B cell (primary cell): Measurements from ENCODE around the gene XYLT1. TPM values are rescaled to one million over a fixed set of nuclear protein-coding genes. Genes with fewer than 3 reads are reported as not detected.
A peak's percentile ranks its signal among the peaks of the same experiment; 100 is the strongest.

ENCODE experiments used
- ATAC-seq: fragments of 200-7000 bp; cut with Tn5 transposase; one replicate; pipeline ENCODE4 v1.10.0; 2021; ENCODE audit warnings: low read depth, mild to moderate bottlenecking, moderate number of reproducible peaks, moderate library complexity
- CTCF ChIA-PET: fragments of 350-600 bp; sonication (Branson Sonifier 250); formaldehyde crosslinking; loops from one replicate; lab custom pipeline; 2021; ENCODE audit warnings: antibody characterized with exemption, inconsistent platforms; lab: Charles Lee
- POLR2A ChIA-PET: fragments of 350-600 bp; sonication (Branson Sonifier 250); formaldehyde crosslinking; loops from one replicate; lab custom pipeline; 2021; ENCODE audit warnings: antibody characterized with exemption; lab: Charles Lee
- DNase-seq: peaks from one replicate; pipeline ENCODE4 v3.0.0; 2013
- H2AFZ ChIP-seq: 2 replicates; pipeline ENCODE4 v1.6.1; 2012; ENCODE audit warnings: mild to moderate bottlenecking, low read depth, low read length; ENCODE audit not compliant: insufficient read depth, poor library complexity, severe bottlenecking
- H3K27ac ChIP-seq, 2 donors: 1 replicate in 1 of 2; 2 replicates in 1 of 2; pipeline ENCODE4 v1.5.1; 2012 to 2013; ENCODE audit warnings: low read length in 2 of 2, mild to moderate bottlenecking in 2 of 2, moderate library complexity in 1 of 2
- H3K27me3 ChIP-seq, 4 experiments: fragments of 200-600 bp in 1 of 4; sonication (generic) in 1 of 4; replicated peaks in 1 of 4; 1 replicate in 2 of 4; 2 replicates in 2 of 4; pipeline versions ENCODE4 v1.6.1 to v1.7.0; 2013 to 2016; ENCODE audit warnings: low read length in 3 of 4, mild to moderate bottlenecking in 2 of 4, mixed read lengths in 1 of 4, moderate library complexity in 1 of 4; ENCODE audit not compliant: insufficient read depth in 4 of 4, control insufficient read depth in 3 of 4; ENCODE audit errors: control extremely low read depth in 1 of 4
- H3K36me3 ChIP-seq, 2 experiments: replicated peaks in 1 of 2; 1 replicate in 1 of 2; 2 replicates in 1 of 2; pipeline versions ENCODE4 v1.6.1 to v1.7.1; 2013; ENCODE audit warnings: low read length in 1 of 2; ENCODE audit not compliant: insufficient read depth in 2 of 2, control insufficient read depth in 1 of 2; ENCODE audit errors: control extremely low read depth in 1 of 2, extremely low read depth in 1 of 2
- H3K4me1 ChIP-seq, 2 donors: fragments of 200-600 bp in 1 of 2; sonication (generic) in 1 of 2; 1 replicate in 1 of 2; 2 replicates in 1 of 2; pipeline versions ENCODE4 v1.5.1 to v1.6.1; 2013 to 2017; ENCODE audit warnings: low read length in 2 of 2; ENCODE audit not compliant: control insufficient read depth in 2 of 2, insufficient read depth in 2 of 2
- H3K4me2 ChIP-seq: replicated peaks from 2 replicates; pipeline ENCODE3; 2012; ENCODE audit warnings: mild to moderate bottlenecking, low read depth, low read length; ENCODE audit not compliant: poor library complexity, severe bottlenecking
- H3K4me3 ChIP-seq, 5 experiments: fragments of 200-600 bp in 1 of 5; sonication (generic) in 1 of 5; 1 replicate in 3 of 5; 2 replicates in 2 of 5; pipeline versions ENCODE4 v1.5.1 to v1.7.0; 2011 to 2016; ENCODE audit warnings: low read length in 4 of 5, mild to moderate bottlenecking in 4 of 5, low read depth in 2 of 5, control low read depth in 1 of 5, moderate library complexity in 1 of 5; ENCODE audit not compliant: insufficient read depth in 1 of 5; ENCODE audit errors: control extremely low read depth in 1 of 5, extremely low read depth in 1 of 5
- H3K79me2 ChIP-seq: fragments of 200-600 bp; sonication (generic); one replicate; pipeline ENCODE4 v1.6.0; 2016; ENCODE audit warnings: low read length; ENCODE audit not compliant: control insufficient read depth, insufficient read depth
- H3K9ac ChIP-seq: fragments of 200-600 bp; sonication (generic); 2 replicates; pipeline ENCODE4 v1.6.1; 2017; ENCODE audit warnings: mild to moderate bottlenecking, low read length, moderate library complexity
- H3K9me3 ChIP-seq, 3 donors: one replicate each; pipeline versions ENCODE4 v1.6.1 to v1.7.1; 2013; ENCODE audit warnings: low read length in 2 of 3; ENCODE audit not compliant: control insufficient read depth in 2 of 3, insufficient read depth in 1 of 3; ENCODE audit errors: control extremely low read depth in 1 of 3
- H4K20me1 ChIP-seq: 2 replicates; pipeline ENCODE4 v1.6.0; 2012; ENCODE audit warnings: mild to moderate bottlenecking, low read length; ENCODE audit not compliant: insufficient read depth, control insufficient read depth, poor library complexity, severe bottlenecking
- H3K27ac Mint-ChIP-seq: one replicate; pipeline ENCODE4 v1.8.0; 2021; ENCODE audit warnings: mixed read lengths
- H3K27me3 Mint-ChIP-seq: one replicate; pipeline ENCODE4 v1.8.0; 2021; ENCODE audit warnings: mixed read lengths
- H3K4me1 Mint-ChIP-seq: one replicate; pipeline ENCODE4 v1.8.0; 2021; ENCODE audit warnings: mixed read lengths
- H3K4me3 Mint-ChIP-seq: one replicate; pipeline ENCODE4 v1.8.0; 2021; ENCODE audit warnings: mixed read lengths
- H3K9me3 Mint-ChIP-seq: one replicate; pipeline ENCODE4 v1.8.0; 2022; ENCODE audit warnings: mixed read lengths; ENCODE audit not compliant: insufficient read depth
- CTCF ChIP-seq: fragments of 200-600 bp; IDR thresholded peaks from one replicate; pipeline ENCODE4 v1.8.0; 2022; ENCODE audit warnings: antibody characterized with exemption, mild to moderate bottlenecking
- EZH2 ChIP-seq: IDR thresholded peaks from 2 replicates; pipeline ENCODE4 v1.6.1; 2012; ENCODE audit warnings: borderline replicate concordance, low read depth, mild to moderate bottlenecking, moderate library complexity, low read length; ENCODE audit not compliant: insufficient read depth, poor library complexity, severe bottlenecking
- WGBS: methylation state at CpG from one replicate; pipeline ENCODE4 v1.1.5; 2013; ENCODE audit warnings: missing lambda C conversion rate; ENCODE audit not compliant: insufficient coverage; 5-methylcytosine and 5-hydroxymethylcytosine counted together
- intact Hi-C: fragments of 100-400 bp; cut with micrococcal nuclease; formaldehyde crosslinking; loops from one replicate; pipeline ENCODE4 v1.10.0; 2022
- polyA plus RNA-seq: library from polyadenylated mRNA; depleted of rRNA; stranded (reverse); fragments of >200 nt; gene quantifications from 2 replicates; pipeline ENCODE4 v1.2.3, GENCODE V29; 2012
- total RNA-seq, 2 donors: library from RNA; stranded (reverse); fragments of 120-200 nt in 1 of 2; gene quantifications; 1 replicate in 1 of 2; 2 replicates in 1 of 2; pipeline versions ENCODE4 v1.2.3 to v1.2.4, GENCODE V29; 2013 to 2022

Gene XYLT1
- total and polyA plus RNA-seq, 2 donors (not counting 1 experiment from before 2014, with no cell fraction given): 8.7 to 59.6 TPM

- intact Hi-C loops: loop anchor here (5.0 kb wide), 2 partner anchors 102 to 607 kb away; no protein-coding TSS in a partner anchor
- peak overlapping the region in 1 of 2 donors; percentile 32 for H3K27ac ChIP-seq
- peaks cover 55% of the 10 kb centered on the region for H3K79me2 ChIP-seq
- no peaks in the 10 kb centered on the region for H3K27me3 ChIP-seq
- Mint-ChIP-seq H3K4me3 (peak overlapping the region; percentile 93), H3K27me3 (no peaks in the 10 kb centered on the region), H3K9me3 (no peaks in the 10 kb centered on the region), H3K4me1 (peaks cover 52% of the 10 kb centered on the region), H3K27ac (peak overlapping the region; percentile 91)
- ChIA-PET POLR2A (interaction anchor here (0.6 to 2.5 kb wide), 4 partner anchors 11 to 455 kb away, joined by 3 to 6 read pairs (median 4); no protein-coding TSS in a partner anchor), CTCF (interaction anchor here (0.9 to 5.4 kb wide), 16 partner anchors 8 to 275 kb away, joined by 3 to 33 read pairs (median 4); no protein-coding TSS in a partner anchor)
- WGBS: 37% methylated on average over 16 of the region's 18 CpGs
- H3K9ac ChIP-seq: peak overlapping the region; percentile 79
- peak overlapping the region; percentile 74 to 80 (median 79) for H3K4me3 ChIP-seq
- ATAC-seq: no peak
- H3K4me2 ChIP-seq: peak overlapping the region; percentile 93
- peak overlapping the region; percentile 61 for H2AFZ ChIP-seq
- TF ChIP-seq EZH2 (no peak), CTCF (no peak)
- H3K9me3 ChIP-seq: no peaks in the 10 kb centered on the region
- H3K36me3 ChIP-seq: peaks cover 0 to 13% of the 10 kb centered on the region in 2 experiments
- H3K4me1 ChIP-seq: peaks cover 38 to 45% of the 10 kb centered on the region in 2 donors
- peak; percentile 39 for DNase-seq
- H4K20me1 ChIP-seq: peaks cover 27% of the 10 kb centered on the region
These were observed 1.6 kb downstream of the XYLT1 start for GRCh38 chr16:17469011-17469740.
